ENCODE measurements around the gene CDK14. TPM values are rescaled to one million over a fixed set of nuclear protein-coding genes. Genes with fewer than 3 reads are reported as not detected.

Gene CDK14
- polyA plus RNA-seq, 1 donor from 2014 or later: 25.1 TPM

DNA sequence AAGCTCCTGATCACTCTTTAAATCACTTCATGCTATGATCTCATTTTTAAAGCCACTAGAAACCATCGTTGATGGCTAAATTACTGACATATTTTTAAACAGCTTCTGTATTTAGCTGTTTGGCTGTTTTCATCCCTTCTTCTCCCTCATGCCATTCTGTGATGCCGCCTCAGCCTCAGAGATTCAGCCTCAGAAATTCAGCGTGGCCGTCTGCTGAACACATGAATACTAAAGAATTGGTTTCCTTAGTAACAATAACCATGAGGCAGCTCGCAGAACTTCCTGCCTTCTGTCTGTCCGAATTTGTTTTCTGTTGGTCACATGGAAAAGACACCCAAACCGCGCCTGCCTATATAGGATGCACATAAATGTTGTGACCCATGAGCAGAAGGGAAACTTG is 637.1 kb downstream of the CDK14 start:
- H3K79me2 ChIP-seq (replicated peaks; ENCODE audit: insufficient read depth, low read length): no peaks in the 10 kb centered on the region
- H3K27ac ChIP-seq (ENCODE audit: low read length): peak overlapping the region; percentile 50
- H3K4me2 ChIP-seq (ENCODE audit: low read length): peak overlapping the region; percentile 17
- no peaks in the 10 kb centered on the region for H3K36me3 ChIP-seq (ENCODE audit: insufficient read depth, low read length)
- H3F3A ChIP-seq (ENCODE audit: insufficient read depth, low read length, poor library complexity, severe bottlenecking): no peaks in the 10 kb centered on the region
- no peaks in the 10 kb centered on the region for H3K9me3 ChIP-seq (ENCODE audit: low read length)
- TF ChIP-seq, protein P1, sequence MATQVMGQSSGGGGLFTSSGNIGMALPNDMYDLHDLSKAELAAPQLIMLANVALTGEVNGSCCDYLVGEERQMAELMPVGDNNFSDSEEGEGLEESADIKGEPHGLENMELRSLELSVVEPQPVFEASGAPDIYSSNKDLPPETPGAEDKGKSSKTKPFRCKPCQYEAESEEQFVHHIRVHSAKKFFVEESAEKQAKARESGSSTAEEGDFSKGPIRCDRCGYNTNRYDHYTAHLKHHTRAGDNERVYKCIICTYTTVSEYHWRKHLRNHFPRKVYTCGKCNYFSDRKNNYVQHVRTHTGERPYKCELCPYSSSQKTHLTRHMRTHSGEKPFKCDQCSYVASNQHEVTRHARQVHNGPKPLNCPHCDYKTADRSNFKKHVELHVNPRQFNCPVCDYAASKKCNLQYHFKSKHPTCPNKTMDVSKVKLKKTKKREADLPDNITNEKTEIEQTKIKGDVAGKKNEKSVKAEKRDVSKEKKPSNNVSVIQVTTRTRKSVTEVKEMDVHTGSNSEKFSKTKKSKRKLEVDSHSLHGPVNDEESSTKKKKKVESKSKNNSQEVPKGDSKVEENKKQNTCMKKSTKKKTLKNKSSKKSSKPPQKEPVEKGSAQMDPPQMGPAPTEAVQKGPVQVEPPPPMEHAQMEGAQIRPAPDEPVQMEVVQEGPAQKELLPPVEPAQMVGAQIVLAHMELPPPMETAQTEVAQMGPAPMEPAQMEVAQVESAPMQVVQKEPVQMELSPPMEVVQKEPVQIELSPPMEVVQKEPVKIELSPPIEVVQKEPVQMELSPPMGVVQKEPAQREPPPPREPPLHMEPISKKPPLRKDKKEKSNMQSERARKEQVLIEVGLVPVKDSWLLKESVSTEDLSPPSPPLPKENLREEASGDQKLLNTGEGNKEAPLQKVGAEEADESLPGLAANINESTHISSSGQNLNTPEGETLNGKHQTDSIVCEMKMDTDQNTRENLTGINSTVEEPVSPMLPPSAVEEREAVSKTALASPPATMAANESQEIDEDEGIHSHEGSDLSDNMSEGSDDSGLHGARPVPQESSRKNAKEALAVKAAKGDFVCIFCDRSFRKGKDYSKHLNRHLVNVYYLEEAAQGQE (IDR thresholded peaks at IDR 0.05; ENCODE audit: borderline replicate concordance): peak; percentile 35
- peak; percentile 30 for TF ChIP-seq MXI1 (conservative IDR thresholded peaks at IDR 0.05; ENCODE audit: poor library complexity, severe bottlenecking)
- no peak for TF ChIP-seq SMC3 (conservative IDR thresholded peaks at IDR 0.05; ENCODE audit: poor library complexity)
- TF ChIP-seq EP300 (conservative IDR thresholded peaks at IDR 0.05; ENCODE audit: poor library complexity, severe bottlenecking): no peak
- TF ChIP-seq, protein P2, sequence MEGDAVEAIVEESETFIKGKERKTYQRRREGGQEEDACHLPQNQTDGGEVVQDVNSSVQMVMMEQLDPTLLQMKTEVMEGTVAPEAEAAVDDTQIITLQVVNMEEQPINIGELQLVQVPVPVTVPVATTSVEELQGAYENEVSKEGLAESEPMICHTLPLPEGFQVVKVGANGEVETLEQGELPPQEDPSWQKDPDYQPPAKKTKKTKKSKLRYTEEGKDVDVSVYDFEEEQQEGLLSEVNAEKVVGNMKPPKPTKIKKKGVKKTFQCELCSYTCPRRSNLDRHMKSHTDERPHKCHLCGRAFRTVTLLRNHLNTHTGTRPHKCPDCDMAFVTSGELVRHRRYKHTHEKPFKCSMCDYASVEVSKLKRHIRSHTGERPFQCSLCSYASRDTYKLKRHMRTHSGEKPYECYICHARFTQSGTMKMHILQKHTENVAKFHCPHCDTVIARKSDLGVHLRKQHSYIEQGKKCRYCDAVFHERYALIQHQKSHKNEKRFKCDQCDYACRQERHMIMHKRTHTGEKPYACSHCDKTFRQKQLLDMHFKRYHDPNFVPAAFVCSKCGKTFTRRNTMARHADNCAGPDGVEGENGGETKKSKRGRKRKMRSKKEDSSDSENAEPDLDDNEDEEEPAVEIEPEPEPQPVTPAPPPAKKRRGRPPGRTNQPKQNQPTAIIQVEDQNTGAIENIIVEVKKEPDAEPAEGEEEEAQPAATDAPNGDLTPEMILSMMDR (IDR thresholded peaks at IDR 0.05; ENCODE audit: poor library complexity, severe bottlenecking): no peak
- no peak for TF ChIP-seq EZH2 (IDR thresholded peaks at IDR 0.05; ENCODE audit: borderline replicate concordance, insufficient read depth, low read length, poor library complexity, severe bottlenecking)
- no peak for TF ChIP-seq TAF1 (IDR thresholded peaks at IDR 0.05; ENCODE audit: low read depth)
- H3K9ac ChIP-seq (ENCODE audit: low read length): peak overlapping the region; percentile 36
- H3K4me3 ChIP-seq (ENCODE audit: low read length): peak overlapping the region; percentile 22
- no peaks in the 10 kb centered on the region for H3K9me2 ChIP-seq (ENCODE audit: insufficient read depth, low read length)
- H3K27me3 ChIP-seq (ENCODE audit: insufficient read depth, low read depth, low read length): no peaks in the 10 kb centered on the region
- no peaks in the 10 kb centered on the region for H4K20me1 ChIP-seq (ENCODE audit: insufficient read depth)
- peak overlapping the region; percentile 6 for H2AFZ ChIP-seq (ENCODE audit: low read depth, low read length)

DNA sequence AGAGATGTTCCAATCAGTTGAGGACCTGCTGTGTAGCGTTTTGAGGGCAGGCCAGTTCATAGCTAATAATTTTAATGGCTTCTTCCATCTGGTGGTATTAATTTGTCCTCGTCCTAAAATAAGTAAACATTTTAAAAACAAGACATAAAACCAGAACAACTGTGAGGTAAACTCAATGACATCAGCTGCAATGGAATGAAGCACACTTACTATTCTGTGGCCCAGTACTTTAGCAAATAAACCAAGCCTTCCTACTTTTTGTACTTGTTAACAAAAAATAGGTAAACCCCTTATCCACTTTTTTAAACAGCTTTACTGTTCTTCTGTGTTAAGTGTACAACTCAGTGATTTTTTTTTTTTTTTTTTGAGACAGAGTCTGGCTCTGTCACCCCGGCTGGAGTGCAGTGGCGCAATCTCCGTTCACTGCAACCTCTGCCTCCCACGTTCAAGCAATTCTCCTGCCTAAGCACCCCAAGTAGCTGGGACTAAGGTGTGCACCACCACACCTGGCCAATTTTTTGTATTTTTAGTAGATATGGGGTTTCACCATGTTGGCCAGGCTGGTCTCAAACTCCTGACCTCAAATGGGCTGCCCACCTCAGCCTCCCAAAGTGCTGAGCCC is 639.2 kb downstream of the CDK14 start:
- Histone ChIP-seq H3K79me2 (replicated peaks; ENCODE audit: insufficient read depth, low read length) (no peaks in the 10 kb centered on the region), H3K4me2 (ENCODE audit: low read length) (no peak overlapping the region), H2AFZ (ENCODE audit: low read depth, low read length) (no peak overlapping the region), H3K27ac (ENCODE audit: low read length) (no peak overlapping the region), H3K27me3 (ENCODE audit: insufficient read depth, low read depth, low read length) (no peaks in the 10 kb centered on the region), H3F3A (ENCODE audit: insufficient read depth, low read length, poor library complexity, severe bottlenecking) (no peaks in the 10 kb centered on the region), H3K9me3 (ENCODE audit: low read length) (no peaks in the 10 kb centered on the region), H3K36me3 (ENCODE audit: insufficient read depth, low read length) (no peaks in the 10 kb centered on the region), H3K4me3 (ENCODE audit: low read length) (no peak overlapping the region), H3K9me2 (ENCODE audit: insufficient read depth, low read length) (no peaks in the 10 kb centered on the region), H4K20me1 (ENCODE audit: insufficient read depth) (no peaks in the 10 kb centered on the region), H3K9ac (ENCODE audit: low read length) (no peak overlapping the region)
- TF ChIP-seq RAD21 (conservative IDR thresholded peaks at IDR 0.05) (no peak), EZH2 (IDR thresholded peaks at IDR 0.05; ENCODE audit: borderline replicate concordance, insufficient read depth, low read length, poor library complexity, severe bottlenecking) (no peak), MXI1 (conservative IDR thresholded peaks at IDR 0.05; ENCODE audit: poor library complexity, severe bottlenecking) (no peak), TAF1 (IDR thresholded peaks at IDR 0.05; ENCODE audit: low read depth) (no peak), SMC3 (conservative IDR thresholded peaks at IDR 0.05; ENCODE audit: poor library complexity) (no peak), EP300 (conservative IDR thresholded peaks at IDR 0.05; ENCODE audit: poor library complexity, severe bottlenecking) (no peak), POLR2AphosphoS5 (IDR thresholded peaks at IDR 0.05) (no peak)
- TF ChIP-seq, protein P1 (IDR thresholded peaks at IDR 0.05; ENCODE audit: borderline replicate concordance): no peak
- TF ChIP-seq, protein P2 (IDR thresholded peaks at IDR 0.05; ENCODE audit: poor library complexity, severe bottlenecking): no peak
